ENCODE measurements around the gene DTNBP1.

The DTNBP1 gene

DNA sequence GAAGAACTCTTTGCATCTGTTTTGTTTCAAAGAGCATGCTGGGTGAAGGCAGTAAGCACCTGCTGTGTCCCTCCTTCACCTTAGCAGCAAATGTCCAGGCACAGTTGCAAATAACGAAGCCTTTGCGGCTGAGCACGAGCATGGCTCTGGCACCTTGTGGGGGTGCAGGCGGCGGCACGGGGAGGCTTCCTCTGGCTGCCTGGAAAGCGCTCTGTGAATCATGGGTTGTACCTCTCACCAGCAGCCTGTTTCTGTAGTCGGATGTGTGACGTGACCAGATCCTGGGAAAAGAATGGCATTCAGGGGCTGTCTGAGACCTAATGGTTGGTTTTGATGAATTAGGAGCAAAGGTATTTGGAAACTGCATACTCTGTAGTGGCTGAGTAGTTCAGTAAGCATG lies 144.8 kb downstream of the DTNBP1 start:
- ATAC-seq = no peak
- Mint-ChIP-seq H3K9me3 (no peaks in the 10 kb centered on the region), H3K36me3 (peaks cover 100% of the 10 kb centered on the region), H3K4me3 (no peak overlapping the region), H3K4me1 (peaks cover 30% of the 10 kb centered on the region), H3K27ac (peak overlapping the region; percentile 43)
- no peak for DNase-seq (ENCODE audit: low spot score in 2 of 2)

DNA sequence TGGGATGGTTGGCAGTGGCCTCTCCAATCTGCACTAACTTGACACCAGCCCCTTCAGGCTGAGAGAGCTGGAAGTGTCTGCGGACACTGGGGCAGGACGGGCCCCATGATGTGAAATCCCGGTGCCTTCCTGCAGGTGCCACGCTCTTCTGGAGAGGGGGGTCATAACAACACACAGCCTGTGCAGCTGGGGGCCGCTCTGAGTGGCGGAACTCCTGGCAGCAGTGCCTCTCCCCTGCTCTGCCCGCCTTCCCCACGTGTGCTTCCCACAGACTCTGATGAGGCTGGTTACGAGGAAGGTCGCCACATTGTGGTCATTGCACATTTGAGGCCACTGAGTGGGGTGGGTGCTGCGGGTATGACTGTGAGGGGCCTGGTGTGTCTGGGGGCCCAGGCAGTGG lies 145.2 kb downstream of the DTNBP1 start:
- ATAC-seq = no peak
- Mint-ChIP-seq H3K27ac (peak overlapping the region; percentile 43), H3K36me3 (peaks cover 100% of the 10 kb centered on the region), H3K4me1 (peaks cover 27% of the 10 kb centered on the region), H3K9me3 (no peaks in the 10 kb centered on the region), H3K4me3 (no peak overlapping the region)
- no peak for DNase-seq (ENCODE audit: low spot score in 2 of 2)

DNA sequence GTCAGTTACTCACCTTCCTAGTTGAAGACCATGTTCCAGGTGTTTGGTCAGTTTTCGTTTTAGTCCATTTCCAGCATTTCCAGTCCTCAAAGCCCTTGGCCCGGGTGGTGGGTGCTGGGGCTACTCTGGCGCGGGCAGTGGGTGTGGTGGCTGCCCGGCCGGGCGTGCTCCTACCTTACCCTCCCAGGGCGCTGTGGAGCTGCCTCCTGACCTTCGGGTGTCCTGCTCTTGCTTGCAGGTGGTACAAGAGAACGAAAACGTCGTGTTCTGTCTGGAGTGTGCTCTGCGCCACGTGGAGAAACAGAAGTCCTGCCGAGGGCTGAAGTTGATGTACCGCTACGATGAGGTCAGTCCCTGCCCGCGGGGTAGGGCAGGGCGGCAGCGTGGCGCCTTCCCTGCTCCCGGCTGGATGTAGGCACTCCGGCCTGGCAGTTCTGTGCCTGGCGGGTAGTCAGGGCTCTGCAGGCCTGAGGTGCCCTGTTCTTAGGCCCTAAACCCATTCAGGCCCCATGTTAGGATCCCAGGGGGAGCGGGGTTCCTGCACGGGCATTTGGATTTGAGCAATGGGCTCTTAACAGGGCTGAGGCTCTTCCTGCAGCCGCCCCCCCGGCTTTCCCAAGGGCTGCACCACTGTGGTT lies 145.8 kb downstream of the DTNBP1 start:
- no peaks in the 10 kb centered on the region for H3K9me3 Mint-ChIP-seq
- peaks cover 21% of the 10 kb centered on the region for H3K4me1 Mint-ChIP-seq
- DNase-seq (ENCODE audit: low spot score in 2 of 2) = no peak
- H3K36me3 Mint-ChIP-seq = peaks cover 100% of the 10 kb centered on the region
- H3K4me3 Mint-ChIP-seq = no peak overlapping the region
- peak overlapping the region; percentile 43 for H3K27ac Mint-ChIP-seq
- no peak for ATAC-seq

GRCh38 chr6:15516378-15516777 lies 146.4 kb downstream of the DTNBP1 start:
- peaks cover 16% of the 10 kb centered on the region for H3K4me1 Mint-ChIP-seq
- no peak overlapping the region for H3K4me3 Mint-ChIP-seq
- H3K27ac Mint-ChIP-seq = peak overlapping the region; percentile 43
- H3K36me3 Mint-ChIP-seq = peaks cover 100% of the 10 kb centered on the region
- no peaks in the 10 kb centered on the region for H3K9me3 Mint-ChIP-seq
- ATAC-seq = no peak
- no peak for DNase-seq (ENCODE audit: low spot score in 2 of 2)

DNA sequence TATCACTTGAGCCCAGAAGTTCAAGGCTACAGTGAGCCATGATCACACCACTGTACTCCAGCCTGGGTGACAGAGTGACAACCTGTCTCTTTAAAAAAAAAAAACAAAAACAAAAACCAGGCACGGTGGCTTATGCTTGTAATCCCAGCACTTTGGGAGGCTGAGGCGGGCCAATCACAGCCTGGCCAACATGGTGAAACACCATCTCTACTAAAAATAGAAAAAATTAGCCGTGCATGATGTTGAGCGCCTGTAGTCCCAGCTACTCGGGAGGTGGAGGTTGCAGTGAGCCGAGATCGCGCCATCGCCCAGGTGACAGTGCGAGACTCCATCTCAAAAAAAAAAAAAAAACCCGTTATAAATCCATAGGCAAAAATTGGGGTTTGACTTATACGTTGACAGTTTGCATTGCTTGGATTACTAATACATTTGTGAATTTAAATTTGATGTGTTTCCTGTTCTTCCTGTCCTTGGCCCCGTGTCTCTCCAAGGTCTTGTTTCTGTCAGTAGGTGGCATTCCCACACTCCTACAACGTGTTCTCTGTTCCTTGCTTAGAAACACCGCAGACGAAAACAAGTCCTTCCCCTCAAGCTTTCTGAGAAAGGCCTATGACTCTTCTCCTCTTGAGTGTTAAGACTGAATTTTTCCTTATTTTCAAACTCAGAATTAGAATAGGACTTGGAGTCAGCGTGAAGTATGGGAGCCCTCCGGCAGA lies 147.0 kb downstream of the DTNBP1 start:
- no peak for ATAC-seq
- Mint-ChIP-seq H3K27ac (peak overlapping the region; percentile 87), H3K4me1 (peaks cover 14% of the 10 kb centered on the region), H3K9me3 (no peaks in the 10 kb centered on the region), H3K4me3 (no peak overlapping the region), H3K36me3 (peaks cover 100% of the 10 kb centered on the region)
- no peak for DNase-seq (ENCODE audit: low spot score in 2 of 2)

DNA sequence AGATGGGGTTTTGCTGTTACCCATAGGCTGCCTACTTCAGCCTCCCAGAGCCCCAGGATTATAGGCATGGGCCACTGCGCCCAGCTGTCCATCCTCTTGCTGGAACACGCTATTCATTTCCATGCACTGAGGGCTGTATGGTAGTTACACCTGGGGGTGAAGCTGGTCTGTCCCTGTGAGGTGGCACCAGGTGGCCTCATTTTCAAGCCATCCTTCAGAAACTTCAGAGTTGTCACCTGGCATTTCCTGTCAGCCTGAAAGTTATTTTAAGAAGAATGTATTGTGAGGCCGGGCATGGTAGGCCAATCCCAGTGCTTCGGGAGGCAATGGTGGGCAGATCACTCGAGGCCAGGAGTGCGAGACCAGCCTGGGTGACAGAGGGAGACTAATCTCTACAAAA lies 147.6 kb downstream of the DTNBP1 start:
- no peaks in the 10 kb centered on the region for H3K9me3 Mint-ChIP-seq
- H3K36me3 Mint-ChIP-seq = peaks cover 100% of the 10 kb centered on the region
- H3K4me3 Mint-ChIP-seq = no peak overlapping the region
- no peak for ATAC-seq
- H3K4me1 Mint-ChIP-seq = peaks cover 9% of the 10 kb centered on the region
- no peak for DNase-seq (ENCODE audit: low spot score in 2 of 2)
- peak overlapping the region; percentile 87 for H3K27ac Mint-ChIP-seq

DNA sequence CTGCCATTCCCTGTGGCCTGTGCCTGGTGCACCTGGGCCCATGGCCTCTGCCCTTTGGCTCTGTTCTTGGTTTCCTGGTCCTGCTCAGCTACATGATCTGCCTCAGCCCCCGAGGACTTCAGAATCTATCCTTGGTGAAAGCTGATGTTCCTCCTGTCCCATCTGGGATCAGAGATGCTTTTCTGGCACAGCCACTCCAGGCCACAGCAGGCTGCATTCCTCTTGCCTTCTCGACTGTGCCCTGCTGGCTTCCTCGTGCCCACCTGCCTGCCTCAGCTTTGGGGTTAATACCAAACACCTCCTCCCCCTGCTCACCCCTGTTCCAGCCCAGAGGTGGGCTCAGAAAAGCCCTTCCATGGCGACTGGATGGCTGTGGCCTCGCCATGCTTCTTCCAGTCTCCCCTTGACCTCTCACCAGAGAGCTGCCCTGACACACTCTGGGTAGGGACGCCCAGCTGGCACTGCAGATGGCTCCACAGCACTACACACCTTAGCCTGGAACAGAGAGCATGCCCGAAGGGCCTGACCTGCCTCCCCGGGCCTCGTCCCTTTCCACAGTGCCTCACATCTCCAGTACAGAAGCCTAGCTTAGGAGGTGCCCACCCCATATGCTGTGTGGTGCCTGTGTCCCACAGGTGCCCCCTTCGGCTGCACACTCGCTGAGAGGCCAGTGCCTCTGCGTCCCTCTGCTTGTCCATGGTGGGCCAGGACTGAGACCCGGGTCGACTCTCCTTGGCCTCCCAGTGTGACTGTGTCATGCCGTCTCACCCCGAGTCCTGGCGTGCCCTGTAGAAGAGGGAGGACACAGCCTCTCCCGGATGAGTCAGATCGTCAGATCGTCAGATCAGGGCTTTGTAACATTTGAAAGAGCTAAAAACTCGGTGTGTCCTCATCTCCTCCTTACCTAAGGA lies 148.8 kb downstream of the DTNBP1 start:
- no peak for ATAC-seq
- peaks cover 100% of the 10 kb centered on the region for H3K36me3 Mint-ChIP-seq
- H3K27ac Mint-ChIP-seq = peak overlapping the region; percentile 87
- no peaks in the 10 kb centered on the region for H3K9me3 Mint-ChIP-seq
- peaks cover 16% of the 10 kb centered on the region for H3K4me1 Mint-ChIP-seq
- H3K4me3 Mint-ChIP-seq = no peak overlapping the region
- DNase-seq (ENCODE audit: low spot score in 2 of 2) = no peak

DNA sequence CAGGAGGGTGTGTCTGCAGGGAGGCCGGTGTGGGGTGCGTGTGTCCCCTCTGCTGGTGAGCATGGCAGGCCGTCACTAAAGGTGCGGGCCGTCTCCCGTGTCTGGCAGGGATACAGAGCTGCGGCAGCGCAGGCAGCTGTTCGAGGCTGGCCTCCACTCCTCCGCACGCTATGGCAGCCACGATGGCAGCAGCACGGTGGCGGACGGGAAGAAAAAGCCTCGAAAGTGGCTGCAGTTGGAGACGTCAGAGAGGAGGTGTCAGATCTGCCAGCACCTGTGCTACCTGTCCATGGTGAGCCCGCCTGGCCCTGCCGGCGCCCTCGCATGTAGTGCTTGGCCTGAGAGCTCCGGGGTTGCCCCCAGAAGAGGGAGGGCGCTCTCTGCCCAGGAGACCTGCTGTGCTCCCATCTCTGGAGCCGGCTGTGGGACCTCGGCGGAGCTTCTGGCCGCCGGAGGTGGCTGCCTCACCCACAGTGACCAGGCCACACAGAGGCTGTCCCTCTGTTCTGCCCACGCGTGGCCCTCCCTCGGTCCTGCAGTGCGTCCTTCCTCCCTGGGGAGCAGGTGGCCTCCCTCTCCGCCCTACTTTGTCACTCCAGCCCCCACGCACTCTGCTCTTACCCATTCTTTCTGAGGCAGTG lies 149.6 kb downstream of the DTNBP1 start:
- Mint-ChIP-seq H3K27ac (no peak overlapping the region), H3K4me3 (no peak overlapping the region), H3K36me3 (peaks cover 100% of the 10 kb centered on the region), H3K9me3 (no peaks in the 10 kb centered on the region), H3K4me1 (peaks cover 16% of the 10 kb centered on the region)
- no peak for DNase-seq (ENCODE audit: low spot score in 2 of 2)
- no peak for ATAC-seq

- no peak for ATAC-seq
- peaks cover 100% of the 10 kb centered on the region for H3K36me3 Mint-ChIP-seq
- H3K27ac Mint-ChIP-seq = no peak overlapping the region
- H3K4me3 Mint-ChIP-seq = no peak overlapping the region
- H3K4me1 Mint-ChIP-seq = peaks cover 16% of the 10 kb centered on the region
- no peaks in the 10 kb centered on the region for H3K9me3 Mint-ChIP-seq
- DNase-seq (ENCODE audit: low spot score in 2 of 2) = no peak
These were observed 150.1 kb downstream of the DTNBP1 start for GRCh38 chr6:15512721-15513120.

DNA sequence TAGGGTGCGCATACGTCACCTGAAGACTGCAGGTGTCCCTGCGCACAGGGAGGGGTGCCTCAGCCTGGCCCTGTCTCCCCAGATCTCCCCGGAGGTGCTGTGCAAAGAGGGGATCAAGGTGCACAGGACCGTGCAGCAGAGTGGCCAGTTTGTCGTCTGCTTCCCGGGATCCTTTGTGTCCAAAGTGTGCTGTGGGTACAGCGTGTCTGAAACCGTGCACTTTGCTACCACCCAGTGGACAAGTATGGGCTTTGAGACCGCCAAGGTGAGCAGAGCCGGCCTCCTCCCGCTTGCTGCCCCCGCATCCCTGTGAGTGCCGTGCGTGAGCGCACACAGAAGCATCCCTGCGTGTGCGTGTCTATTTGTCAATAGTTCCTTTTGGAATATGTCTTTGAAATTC lies 150.7 kb downstream of the DTNBP1 start:
- peaks cover 100% of the 10 kb centered on the region for H3K36me3 Mint-ChIP-seq
- ATAC-seq (no peak), DNase-seq (ENCODE audit: low spot score in 2 of 2) (no peak)
- peak overlapping the region; percentile 83 for H3K27ac Mint-ChIP-seq
- no peak overlapping the region for H3K4me3 Mint-ChIP-seq
- no peaks in the 10 kb centered on the region for H3K9me3 Mint-ChIP-seq
- H3K4me1 Mint-ChIP-seq = peaks cover 20% of the 10 kb centered on the region

GRCh38 chr6:15511248-15512125 lies 151.3 kb downstream of the DTNBP1 start:
- H3K4me1 Mint-ChIP-seq = peaks cover 21% of the 10 kb centered on the region
- peaks cover 100% of the 10 kb centered on the region for H3K36me3 Mint-ChIP-seq
- no peak for ATAC-seq
- no peak overlapping the region for H3K4me3 Mint-ChIP-seq
- no peaks in the 10 kb centered on the region for H3K9me3 Mint-ChIP-seq
- DNase-seq (ENCODE audit: low spot score in 2 of 2) = no peak
- peak overlapping the region; percentile 83 for H3K27ac Mint-ChIP-seq

- Mint-ChIP-seq H3K27ac (peak overlapping the region; percentile 81), H3K9me3 (no peaks in the 10 kb centered on the region), H3K4me3 (no peak overlapping the region), H3K4me1 (peaks cover 21% of the 10 kb centered on the region), H3K36me3 (peaks cover 100% of the 10 kb centered on the region)
- no peak for DNase-seq (ENCODE audit: low spot score in 2 of 2)
- no peak for ATAC-seq
These were observed 152.1 kb downstream of the DTNBP1 start for GRCh38 chr6:15510536-15511247.

DNA sequence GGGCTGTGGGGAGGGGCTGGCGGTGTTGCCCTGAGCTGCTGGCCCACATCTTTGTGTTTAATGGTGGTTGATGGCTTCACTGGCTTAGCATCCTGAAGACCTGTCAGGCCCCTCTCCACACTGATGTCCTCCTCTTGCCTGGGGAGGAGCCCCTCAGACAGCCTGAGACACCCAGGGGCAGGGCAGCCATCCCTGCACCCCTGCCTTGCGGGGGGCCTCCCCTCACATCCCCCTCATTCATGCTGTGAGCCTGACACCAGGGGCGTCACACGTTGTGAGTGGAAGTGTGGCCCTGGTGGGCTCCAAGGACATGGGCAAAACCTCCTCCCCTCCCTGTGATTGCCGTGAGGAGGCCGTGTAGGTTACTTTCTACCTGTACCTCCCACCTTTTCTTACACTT lies 152.7 kb downstream of the DTNBP1 start:
- peak overlapping the region; percentile 81 for H3K27ac Mint-ChIP-seq
- H3K4me1 Mint-ChIP-seq = peaks cover 21% of the 10 kb centered on the region
- ATAC-seq = no peak
- peaks cover 100% of the 10 kb centered on the region for H3K36me3 Mint-ChIP-seq
- DNase-seq (ENCODE audit: low spot score in 2 of 2) = no peak
- no peaks in the 10 kb centered on the region for H3K9me3 Mint-ChIP-seq
- no peak overlapping the region for H3K4me3 Mint-ChIP-seq
